GM18499 (cell line): ENCODE data around the gene PSME2.

ENCODE experiments used
- ATAC-seq: cut with Tn5 transposase; IDR thresholded peaks from one replicate; pipeline ENCODE4 v1.9.1; 2021; ENCODE audit warnings: moderate number of reproducible peaks; ENCODE audit not compliant: insufficient read depth, unreplicated experiment

Gene PSME2

DNA sequence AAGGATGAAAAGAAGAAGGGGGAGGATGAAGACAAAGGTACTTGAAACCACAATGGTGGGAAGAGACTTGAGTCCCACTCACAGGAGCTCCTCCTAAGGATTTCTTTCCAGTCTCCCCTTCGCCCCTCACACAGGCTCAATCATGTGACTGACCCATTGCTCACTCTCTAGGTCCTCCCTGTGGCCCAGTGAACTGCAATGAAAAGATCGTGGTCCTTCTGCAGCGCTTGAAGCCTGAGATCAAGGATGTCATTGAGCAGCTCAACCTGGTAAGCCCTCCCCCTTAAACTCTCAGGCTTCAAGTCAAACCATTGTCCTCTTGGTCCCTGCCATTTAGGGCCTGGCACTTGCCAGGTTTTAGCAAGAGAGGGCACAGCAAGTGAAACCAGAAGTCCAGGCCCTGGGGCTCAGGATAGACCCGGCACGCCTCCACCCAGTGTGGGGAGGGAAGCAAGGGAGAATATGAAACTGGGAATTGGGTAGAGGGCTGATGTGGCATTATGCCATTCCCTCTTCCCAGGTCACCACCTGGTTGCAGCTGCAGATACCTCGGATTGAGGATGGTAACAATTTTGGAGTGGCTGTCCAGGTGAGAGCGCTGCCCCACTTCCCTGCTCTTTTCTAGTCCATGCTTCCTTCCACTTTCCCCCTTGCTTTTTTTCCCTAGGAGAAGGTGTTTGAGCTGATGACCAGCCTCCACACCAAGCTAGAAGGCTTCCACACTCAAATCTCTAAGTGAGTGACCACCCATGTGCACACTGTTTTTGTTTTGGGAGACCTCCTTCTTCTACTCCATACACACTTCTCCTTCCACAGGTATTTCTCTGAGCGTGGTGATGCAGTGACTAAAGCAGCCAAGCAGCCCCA is 8.6 kb downstream of the PSME2 start:
- ATAC-seq, result no peak

DNA sequence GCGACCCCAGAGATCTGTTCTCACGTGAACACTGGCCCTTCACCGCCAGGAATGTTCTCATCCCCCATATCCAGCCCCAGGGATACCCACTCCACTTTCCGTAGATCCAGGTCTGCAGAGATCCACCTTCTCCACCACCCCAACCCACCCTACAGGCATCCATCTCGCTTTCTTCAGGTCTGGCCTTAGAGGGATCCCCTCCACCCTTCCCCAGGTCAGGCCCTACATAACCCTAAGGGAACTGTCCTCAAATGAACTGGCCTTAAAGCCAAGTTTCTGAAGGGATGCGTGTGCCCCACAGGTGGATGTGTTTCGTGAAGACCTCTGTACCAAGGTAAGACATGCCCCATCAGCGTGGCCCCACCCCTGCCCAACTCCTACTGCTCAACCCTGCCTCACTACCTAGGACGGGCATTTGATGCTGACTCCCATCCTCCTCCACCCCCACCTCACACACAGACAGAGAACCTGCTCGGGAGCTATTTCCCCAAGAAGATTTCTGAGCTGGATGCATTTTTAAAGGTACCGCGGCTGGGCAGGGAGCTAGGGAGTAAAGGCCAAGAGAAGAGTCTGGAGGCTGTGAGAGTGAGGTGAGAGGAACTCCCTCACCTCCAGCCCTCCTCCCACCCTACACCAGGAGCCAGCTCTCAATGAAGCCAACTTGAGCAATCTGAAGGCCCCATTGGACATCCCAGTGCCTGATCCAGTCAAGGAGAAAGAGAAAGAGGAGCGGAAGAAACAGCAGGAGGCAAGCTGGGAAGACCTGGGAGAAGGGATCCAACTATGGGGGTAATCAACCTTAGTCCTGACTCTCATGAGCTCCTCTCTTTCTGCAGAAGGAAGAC is 9.5 kb downstream of the PSME2 start:
- ATAC-seq, result no peak

DNA sequence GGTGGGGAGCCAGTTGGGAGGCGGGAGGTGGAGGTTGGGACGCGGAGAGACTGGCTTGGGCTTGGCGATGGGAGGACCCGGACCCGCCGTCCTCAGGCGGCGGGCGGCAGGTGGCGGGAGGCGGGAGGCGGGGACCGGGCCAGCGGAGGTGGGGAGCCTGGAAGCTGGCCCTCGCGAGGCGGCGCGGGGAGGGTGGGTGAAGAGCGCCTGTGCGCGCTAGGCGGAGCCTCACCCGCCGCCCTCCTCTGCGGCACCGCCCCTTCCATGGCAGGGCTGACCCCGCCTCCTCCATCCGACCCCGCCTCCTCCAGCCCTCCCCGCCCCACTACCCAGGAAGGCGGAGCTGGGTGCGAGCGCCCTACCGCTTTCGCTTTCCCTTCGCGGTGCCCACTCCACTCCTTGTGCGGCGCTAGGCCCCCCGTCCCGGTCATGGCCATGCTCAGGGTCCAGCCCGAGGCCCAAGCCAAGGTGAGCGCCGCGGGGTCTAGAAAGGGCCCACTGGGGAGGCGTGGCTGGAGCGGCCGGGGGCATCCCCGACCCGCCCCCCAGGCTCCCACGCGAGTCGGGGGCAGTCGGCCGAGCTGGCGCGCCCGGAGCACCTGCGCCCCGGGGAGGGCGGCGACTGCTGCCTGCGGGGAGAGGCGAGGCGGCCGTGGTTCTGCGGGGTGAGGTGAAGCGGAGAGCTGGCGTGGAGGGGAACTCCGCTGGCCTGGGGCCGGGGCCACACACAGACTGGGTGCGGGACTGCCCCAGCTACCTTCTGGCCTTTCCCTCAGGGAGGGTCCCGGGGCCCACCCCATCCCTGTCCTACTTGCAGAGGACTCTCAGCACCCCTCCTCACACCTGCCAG is 10.4 kb downstream of the PSME2 start, which contains the start of gene PSME1:
Gene PSME1 (plus strand): TSS at position 361 of the 850 bp plus-strand sequence. CDS start 69 bp downstream, at position 430.
- ATAC-seq, result peak; percentile 52

DNA sequence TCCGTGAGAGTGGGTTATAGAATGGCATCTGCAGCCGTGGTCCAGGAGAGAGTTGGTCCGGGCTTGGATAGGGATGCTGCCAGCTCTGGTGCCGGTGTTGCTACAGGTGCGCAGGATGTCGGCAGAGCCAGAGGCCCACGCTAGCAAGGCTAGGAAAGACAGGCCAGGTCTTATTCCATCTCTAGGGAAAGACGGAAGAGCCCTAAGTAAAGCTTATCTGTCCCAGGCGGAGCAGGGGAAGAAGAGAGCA is 10.9 kb downstream of the PSME2 start:
- no peak for ATAC-seq

DNA sequence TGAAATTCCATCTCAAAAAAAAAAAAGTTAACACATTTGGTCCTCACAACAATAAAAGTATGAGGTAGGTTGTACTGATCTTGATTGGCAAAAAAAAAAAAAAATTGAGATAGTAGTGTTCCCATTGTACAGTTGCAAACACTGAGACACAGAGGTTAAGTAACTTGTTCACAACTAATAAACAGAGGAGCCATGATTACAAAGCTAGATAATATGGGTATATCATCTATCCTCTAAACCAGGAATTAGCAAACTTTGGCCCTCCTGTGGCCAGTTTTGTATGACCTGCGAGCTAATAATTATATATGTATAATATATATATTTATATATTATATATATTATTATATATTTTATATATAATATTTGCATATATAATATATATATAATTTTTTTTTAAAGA is 12.7 kb downstream of the PSME2 start:
- no peak for ATAC-seq

DNA sequence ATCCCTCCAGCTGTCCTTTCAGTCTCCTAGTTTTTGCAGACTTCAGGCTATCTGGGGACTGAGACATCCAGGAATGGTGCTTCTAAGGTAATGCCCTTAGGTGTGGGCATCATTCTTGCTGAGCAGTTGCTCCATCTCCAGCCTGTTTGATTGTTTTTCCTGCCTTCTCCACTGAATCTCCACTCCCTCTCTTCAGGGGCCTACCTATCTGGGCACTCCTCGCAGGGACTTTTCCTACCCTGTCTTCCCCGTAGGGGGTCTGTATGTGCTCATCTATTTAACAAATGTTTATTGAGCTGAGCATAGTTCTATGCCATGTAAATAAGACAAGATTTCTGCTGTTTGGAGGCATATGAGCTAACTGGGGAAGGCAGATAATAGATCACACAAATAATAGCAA is 13.4 kb downstream of the PSME2 start:
- no peak for ATAC-seq

DNA sequence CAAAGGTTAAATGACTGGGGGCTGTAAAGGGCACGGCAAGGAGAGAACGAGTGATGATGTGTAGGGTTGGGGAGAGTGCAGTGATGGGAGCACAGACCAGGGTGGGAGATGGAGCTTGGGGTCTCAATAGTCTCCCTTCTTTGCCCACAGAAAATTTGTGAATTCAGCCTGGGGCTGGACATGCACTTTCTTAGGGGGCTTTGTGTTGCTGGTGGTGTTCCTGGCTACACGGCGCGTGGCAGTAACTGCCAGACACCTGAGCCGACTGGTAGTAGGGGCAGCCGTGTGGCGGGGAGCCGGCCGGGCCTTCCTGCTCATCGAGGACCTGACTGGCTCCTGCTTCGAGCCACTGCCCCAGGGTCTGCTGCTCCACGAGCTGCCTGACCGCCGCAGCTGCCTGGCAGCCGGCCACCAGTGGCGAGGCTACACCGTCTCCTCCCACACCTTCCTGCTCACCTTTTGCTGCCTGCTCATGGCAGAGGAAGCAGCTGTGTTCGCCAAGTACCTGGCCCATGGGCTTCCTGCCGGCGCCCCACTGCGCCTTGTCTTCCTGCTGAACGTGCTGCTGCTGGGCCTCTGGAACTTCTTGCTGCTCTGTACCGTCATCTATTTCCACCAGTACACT is 14.2 kb downstream of the PSME2 start:
- no peak for ATAC-seq

DNA sequence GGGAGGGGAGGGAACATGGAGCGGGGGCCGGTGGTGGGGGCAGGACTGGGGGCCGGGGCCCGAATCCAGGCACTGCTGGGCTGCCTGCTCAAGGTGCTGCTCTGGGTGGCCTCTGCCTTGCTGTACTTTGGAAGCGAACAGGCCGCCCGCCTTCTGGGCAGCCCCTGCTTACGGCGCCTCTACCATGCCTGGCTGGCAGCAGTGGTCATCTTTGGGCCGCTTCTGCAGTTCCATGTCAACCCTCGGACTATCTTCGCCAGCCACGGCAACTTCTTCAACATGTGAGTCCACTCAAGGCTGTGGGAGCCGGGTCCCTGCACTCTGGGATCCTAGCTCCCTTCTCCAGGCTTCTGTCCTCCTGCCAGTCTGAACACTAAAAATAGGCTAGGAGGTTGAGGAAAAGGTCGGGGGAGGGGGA is 14.9 kb downstream of the PSME2 start:
- no peak for ATAC-seq

DNA sequence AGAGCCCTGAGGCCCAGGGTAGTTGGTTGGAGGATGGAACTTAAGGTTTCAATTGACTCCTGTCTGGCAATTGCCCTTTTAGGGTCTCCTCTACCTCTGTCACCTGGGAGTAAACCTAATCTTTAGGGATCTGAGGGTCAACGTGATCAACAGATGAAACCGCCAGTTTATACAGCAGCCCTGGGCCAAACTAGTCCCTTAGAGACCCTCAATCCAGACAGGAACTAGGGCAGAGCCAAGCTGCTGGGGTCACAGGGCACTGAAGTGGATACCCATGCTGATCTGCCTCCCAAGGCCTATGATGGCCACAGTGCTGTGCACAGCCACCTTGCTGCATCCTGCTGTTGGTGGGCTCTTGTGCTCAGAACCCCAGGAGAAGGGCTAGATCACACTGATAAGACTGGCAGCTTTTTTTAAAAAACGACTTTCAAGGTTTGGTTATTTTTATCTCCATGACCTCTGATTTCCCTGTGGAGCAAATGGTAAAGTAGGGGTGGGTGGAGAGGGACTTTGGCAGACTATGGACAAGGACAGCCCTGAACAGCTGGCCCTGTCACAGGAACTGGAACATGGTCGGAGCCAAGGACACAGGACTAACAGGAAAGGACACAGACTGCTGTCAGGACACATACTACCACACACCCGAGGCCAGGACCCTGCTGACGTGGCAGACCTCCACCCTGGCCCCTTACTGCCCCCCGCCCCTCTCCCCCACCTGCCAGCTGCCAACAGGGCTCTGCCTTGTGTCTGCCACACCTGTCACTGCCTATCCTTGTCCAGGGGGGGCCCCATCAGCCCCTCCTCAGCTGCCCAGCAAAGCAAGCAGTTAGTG is 15.5 kb downstream of the PSME2 start:
- ATAC-seq, result no peak

DNA sequence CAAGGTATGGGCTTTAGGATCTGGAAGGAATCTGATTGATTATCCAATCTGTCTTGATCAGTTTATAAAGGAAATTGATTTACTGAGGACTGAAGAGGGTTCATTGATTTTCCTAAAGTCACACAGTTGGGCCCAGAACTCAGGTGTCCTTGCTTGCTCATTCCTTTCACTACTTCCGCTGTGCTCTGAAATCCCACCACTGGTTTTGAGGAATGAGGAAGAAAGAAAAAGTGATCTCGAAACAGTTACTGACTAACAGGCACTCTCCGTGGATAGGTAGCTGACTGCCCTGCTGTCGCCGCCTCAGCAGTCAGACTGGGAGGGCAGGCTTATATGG is 16.1 kb downstream of the PSME2 start, which contains the start of gene FITM1:
Gene FITM1 (plus strand): TSS at position 280 of the 337 bp plus-strand sequence. CDS start 905 bp downstream, outside the sequence.
- ATAC-seq, result no peak

DNA sequence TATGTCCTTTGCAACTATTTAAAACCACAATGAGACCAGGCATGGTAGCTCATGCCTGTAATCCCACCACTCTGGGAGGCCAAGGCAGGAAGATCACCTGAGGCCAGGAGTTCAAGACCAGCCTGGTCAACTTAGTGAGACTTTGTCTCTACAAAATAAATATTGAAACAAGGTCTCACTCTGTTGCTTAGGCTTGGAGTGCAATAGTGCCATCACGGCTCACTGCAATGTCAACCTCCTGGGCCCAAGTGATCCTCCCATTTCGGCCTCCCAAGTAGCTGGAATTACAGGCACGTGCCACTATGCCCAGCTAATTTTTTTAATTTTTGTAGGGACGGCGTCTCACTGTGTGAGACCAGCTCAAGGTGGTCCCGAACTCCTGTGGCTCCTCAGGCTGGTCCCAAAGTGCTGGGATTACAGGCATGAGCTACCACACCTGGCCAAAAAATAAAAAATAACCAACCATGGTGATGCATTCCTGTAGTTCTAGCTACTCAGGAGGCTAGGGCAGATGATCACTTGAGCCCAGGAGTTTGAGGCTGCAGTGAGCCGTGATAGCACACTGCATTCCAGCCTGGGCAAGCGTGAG is 16.9 kb downstream of the PSME2 start:
- no peak for ATAC-seq

DNA sequence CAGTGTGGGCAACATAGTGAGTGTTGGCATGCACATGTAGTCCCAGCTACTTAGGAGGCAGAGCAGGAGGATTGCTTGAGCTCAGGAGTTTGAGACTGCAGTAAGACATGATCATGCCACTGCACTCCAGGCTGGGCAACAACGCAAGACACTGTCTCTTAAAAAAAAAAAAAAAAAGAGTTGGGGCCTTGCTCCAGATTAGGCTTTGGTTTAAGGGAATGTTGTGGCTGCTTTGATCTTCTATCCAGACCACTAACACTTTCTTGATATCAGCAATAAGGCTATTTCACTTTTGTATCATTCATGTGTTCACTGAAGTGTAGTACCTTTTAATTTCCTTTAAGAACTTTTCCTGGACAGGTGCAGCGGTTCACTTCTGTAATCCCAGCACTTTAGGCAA is 18.7 kb downstream of the PSME2 start:
- ATAC-seq, result no peak

DNA sequence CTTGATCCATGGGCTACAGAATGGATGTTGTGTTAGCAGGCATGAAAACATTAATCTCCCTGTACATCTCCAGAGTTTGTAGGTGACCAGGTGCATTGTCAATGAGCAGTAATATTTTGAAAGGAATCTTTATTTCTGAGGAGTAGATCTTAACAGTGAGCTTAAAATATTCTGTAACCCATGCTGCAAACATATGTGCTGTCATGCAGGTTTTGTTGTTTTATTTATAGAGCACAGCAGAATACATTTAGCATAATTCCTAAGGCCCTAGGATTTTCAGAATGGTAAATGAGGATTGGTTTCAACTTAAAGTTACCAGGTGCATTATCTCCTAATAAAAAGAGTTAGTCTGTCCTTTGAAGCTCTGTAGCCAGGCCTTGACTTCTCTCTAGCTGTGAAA is 19.5 kb downstream of the PSME2 start:
- no peak for ATAC-seq

DNA sequence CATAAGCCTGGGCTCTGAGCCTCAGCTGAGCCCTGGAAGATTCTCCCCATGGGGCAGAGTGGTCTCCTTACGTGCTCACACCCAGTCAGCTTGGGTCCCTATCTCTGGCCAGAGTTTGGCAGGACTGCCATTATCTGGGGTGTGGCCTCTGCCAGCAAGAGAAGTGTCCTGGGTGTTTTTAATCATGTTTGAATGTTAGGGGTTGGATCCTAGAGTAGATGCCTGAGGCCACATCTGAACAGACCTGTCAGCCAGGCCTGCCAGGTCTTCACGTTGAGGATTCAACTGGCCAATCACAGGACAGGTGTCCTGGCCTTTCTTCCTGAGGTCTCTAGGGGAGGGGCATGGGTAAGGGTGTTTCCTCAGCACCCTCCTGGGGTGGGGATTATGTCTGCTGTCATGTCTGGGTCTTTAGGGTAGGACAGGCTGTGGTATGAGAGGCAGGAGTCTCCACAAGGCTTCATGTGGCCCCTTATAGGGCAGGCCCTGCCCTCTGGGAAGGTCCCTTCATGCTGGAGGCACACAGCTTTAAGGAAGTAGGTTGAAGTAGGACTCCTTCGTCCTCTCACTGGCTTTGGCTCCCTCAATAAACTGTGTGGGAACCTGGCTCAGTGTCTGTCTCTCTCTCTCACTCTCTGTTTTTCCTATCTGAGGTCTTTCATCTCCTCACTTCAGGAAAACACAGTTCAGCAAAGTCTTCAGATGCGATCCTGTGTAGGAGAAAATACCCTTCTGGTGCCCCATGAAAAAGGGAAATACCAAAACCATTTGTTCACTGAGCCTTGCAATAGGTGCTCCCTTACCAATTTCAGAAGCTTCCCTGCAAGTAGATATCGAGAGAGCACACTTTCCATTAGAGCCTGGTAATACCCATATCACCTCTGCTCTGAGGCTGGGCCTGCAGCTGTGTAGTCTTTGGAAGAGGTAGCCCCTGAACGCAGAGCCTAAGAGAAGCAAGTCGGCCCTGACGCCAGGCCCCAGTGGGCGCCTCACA is 22.7 kb downstream of the PSME2 start:
- no peak for ATAC-seq

DNA sequence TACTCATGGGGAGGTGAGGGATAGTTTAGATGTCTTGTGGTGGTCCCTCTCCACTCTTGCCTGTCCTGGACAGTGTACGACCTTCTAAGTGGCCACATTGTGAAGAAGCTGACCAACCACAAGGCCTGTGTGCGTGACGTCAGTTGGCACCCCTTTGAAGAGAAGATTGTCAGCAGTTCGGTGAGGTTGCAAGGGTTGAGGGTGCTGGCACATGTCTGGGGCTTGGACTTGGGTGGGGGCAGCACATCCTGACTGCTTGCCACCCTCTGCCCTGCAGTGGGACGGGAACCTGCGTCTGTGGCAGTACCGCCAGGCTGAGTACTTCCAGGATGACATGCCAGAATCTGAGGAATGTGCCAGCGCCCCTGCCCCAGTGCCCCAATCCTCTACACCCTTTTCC is 23.5 kb downstream of the PSME2 start:
- ATAC-seq, result no peak

DNA sequence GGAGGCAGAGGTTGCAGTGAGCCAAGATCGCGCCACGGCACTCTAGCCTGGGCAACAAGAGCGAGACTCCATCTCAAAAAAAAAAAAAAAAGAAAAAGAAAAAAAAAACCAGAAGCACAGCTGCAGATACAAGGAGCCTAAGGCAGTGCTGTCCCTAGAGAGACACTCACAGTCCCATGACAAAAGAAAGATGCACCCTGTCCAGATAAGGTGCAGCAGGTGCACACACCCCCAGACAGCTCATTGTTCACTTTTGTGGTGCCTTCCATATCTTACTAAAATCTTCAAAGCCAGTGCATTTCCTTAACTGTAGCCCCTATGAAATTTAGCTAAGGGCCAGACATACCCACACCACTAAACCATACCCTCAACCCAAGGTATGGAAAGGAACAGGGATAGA is 24.0 kb downstream of the PSME2 start:
- ATAC-seq, result no peak

DNA sequence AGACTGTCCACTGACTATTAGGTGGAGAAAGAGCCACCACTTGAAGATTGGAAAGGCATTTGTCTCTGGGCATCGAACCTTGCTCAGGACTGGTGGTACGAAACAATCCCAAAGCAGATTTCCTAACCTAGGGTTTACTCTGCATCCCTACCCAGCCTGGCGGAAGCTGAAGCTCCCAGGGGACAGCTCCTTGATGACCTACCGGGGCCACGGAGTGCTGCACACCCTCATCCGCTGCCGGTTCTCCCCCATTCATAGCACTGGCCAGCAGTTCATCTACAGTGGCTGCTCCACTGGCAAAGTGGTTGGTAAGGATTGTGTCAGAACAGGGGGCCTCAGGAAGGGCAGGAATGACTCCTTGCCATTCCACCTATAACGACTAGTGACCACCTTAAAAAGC is 25.2 kb downstream of the PSME2 start:
- no peak for ATAC-seq

DNA sequence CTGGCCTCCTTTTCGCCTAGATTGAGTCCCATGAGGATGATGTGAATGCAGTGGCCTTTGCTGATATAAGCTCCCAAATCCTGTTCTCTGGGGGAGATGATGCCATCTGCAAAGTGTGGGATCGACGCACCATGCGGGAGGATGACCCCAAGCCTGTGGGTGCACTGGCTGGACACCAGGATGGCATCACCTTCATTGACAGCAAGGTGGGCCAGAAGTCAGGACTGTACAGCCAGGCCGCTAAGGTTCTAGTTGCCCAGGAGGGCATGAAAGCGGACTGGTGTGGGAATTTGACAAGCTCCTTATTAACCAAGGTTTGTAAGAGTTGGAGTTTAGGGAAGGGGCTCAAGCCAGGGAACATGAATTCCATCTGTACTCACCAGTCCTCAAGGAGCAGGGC is 26.7 kb downstream of the PSME2 start:
- ATAC-seq, result no peak
